ENCODE measurements around the gene INO80D.

- no peak for TF ChIP-seq TBP (CRISPR knock-in tag; IDR thresholded peaks at IDR 0.05)
- no peak for TF ChIP-seq JUND (CRISPR knock-in tag; IDR thresholded peaks at IDR 0.05)
- no peak for TF ChIP-seq ZNF609 (CRISPR knock-in tag; IDR thresholded peaks at IDR 0.05; ENCODE audit: borderline replicate concordance)
- TF ChIP-seq HNF1A (IDR thresholded peaks at IDR 0.05; ENCODE audit: low read depth), result no peak
- TF ChIP-seq HNF1A (CRISPR knock-in tag; IDR thresholded peaks at IDR 0.05; ENCODE audit: borderline replicate concordance), result no peak
- no peak for TF ChIP-seq CTCF (CRISPR knock-in tag; IDR thresholded peaks at IDR 0.05)
- no peak for TF ChIP-seq EP300 (IDR thresholded peaks at IDR 0.05; ENCODE audit: low read depth in 2 of 2, low read length in 2 of 2)
- TF ChIP-seq EP300 (CRISPR knock-in tag; IDR thresholded peaks at IDR 0.05; ENCODE audit: borderline replicate concordance), result no peak
- no peak for TF ChIP-seq EZH2 (conservative IDR thresholded peaks at IDR 0.05; ENCODE audit: low read depth, low read length)
These were observed 139.7 kb downstream of the INO80D start for GRCh38 chr2:205946226-205946625.

Measured in HepG2 (cell line).